Astrocyte (in vitro differentiated cells and primary cell): ENCODE results near the gene MAPK8IP1. TPM values are rescaled to one million over a fixed set of nuclear protein-coding genes. Genes with fewer than 3 reads are reported as not detected.

ENCODE experiments used
- DNase-seq: peaks from one replicate; pipeline ENCODE4 v3.0.0-alpha.2; 2010; ENCODE audit warnings: low read depth
- FAIRE-seq: peaks from 2 replicates; lab custom pipeline; 2011; peaks lifted over from hg19 to GRCh38; lab: Jason Lieb, UNC
- H2AFZ ChIP-seq: 2 replicates; pipeline ENCODE4 v1.6.0; 2012; ENCODE audit warnings: low read depth, low read length, inconsistent platforms
- H3K27ac ChIP-seq: 2 replicates; pipeline ENCODE4 v1.5.1; 2011; ENCODE audit warnings: low read depth, low read length, inconsistent platforms
- H3K27me3 ChIP-seq: 2 replicates; pipeline ENCODE4 v1.6.0; 2011; ENCODE audit warnings: low read length, inconsistent platforms; ENCODE audit not compliant: insufficient read depth
- H3K36me3 ChIP-seq: 2 replicates; pipeline ENCODE4 v1.5.1; 2011; ENCODE audit warnings: low read length, inconsistent platforms; ENCODE audit not compliant: insufficient read depth
- H3K4me1 ChIP-seq: 2 replicates; pipeline ENCODE4 v1.5.1; 2011; ENCODE audit warnings: low read length, inconsistent platforms; ENCODE audit not compliant: insufficient read depth
- H3K4me2 ChIP-seq: 2 replicates; pipeline ENCODE4 v1.6.0; 2012; ENCODE audit warnings: low read length, inconsistent platforms
- H3K4me3 ChIP-seq: 2 replicates; pipeline ENCODE4 v1.5.1; 2011; ENCODE audit warnings: low read depth, mild to moderate bottlenecking, low read length, inconsistent platforms; ENCODE audit not compliant: insufficient read depth
- H3K79me2 ChIP-seq: 2 replicates; pipeline ENCODE4 v1.6.0; 2012; ENCODE audit warnings: mild to moderate bottlenecking, low read length, inconsistent platforms; ENCODE audit not compliant: insufficient read depth
- H3K9ac ChIP-seq: 2 replicates; pipeline ENCODE4 v1.6.0; 2012; ENCODE audit warnings: mild to moderate bottlenecking, low read length, inconsistent platforms
- H3K9me3 ChIP-seq: 2 replicates; pipeline ENCODE4 v1.5.1; 2012; ENCODE audit warnings: low read depth, mild to moderate bottlenecking, low read length, inconsistent platforms; ENCODE audit not compliant: insufficient read depth
- H4K20me1 ChIP-seq: 2 replicates; pipeline ENCODE4 v1.6.0; 2012; ENCODE audit warnings: low read length, inconsistent platforms; ENCODE audit not compliant: insufficient read depth
- H3K27ac Mint-ChIP-seq: one replicate; pipeline ENCODE4 v1.8.0; 2021; ENCODE audit warnings: mild to moderate bottlenecking, mixed read lengths; ENCODE audit not compliant: unreplicated experiment
- H3K27me3 Mint-ChIP-seq: one replicate; pipeline ENCODE4 v1.8.0; 2021; ENCODE audit warnings: low read depth, mixed read lengths; ENCODE audit not compliant: unreplicated experiment
- H3K36me3 Mint-ChIP-seq: one replicate; pipeline ENCODE4 v1.8.0; 2021; ENCODE audit warnings: low read depth, mixed read lengths; ENCODE audit not compliant: unreplicated experiment
- H3K4me1 Mint-ChIP-seq: one replicate; pipeline ENCODE4 v1.8.0; 2021; ENCODE audit warnings: low read depth, mixed read lengths; ENCODE audit not compliant: unreplicated experiment
- H3K4me3 Mint-ChIP-seq: one replicate; pipeline ENCODE4 v1.8.0; 2021; ENCODE audit warnings: mild to moderate bottlenecking, moderate library complexity, mixed read lengths; ENCODE audit not compliant: unreplicated experiment
- H3K9me3 Mint-ChIP-seq: one replicate; pipeline ENCODE4 v1.8.0; 2021; ENCODE audit warnings: mild to moderate bottlenecking, mixed read lengths; ENCODE audit not compliant: unreplicated experiment
- CTCF ChIP-seq: IDR thresholded peaks from 2 replicates; pipeline ENCODE4 v1.5.1; 2011; ENCODE audit warnings: low read depth, mild to moderate bottlenecking, inconsistent platforms, low read length, moderate library complexity; ENCODE audit not compliant: insufficient read depth
- EZH2 ChIP-seq: IDR thresholded peaks from 2 replicates; pipeline ENCODE4 v1.6.1; 2012; ENCODE audit warnings: mild to moderate bottlenecking, low read length, inconsistent platforms; ENCODE audit not compliant: insufficient read depth
- total RNA-seq: library from RNA; stranded (reverse); gene quantifications from 2 replicates; pipeline ENCODE4 v1.2.1, GENCODE V29; 2021

MAPK8IP1 gene
- total RNA-seq, 1 donor from 2014 or later: 14.7 TPM

GRCh38 chr11:45930951-45931570 lies 45.6 kb downstream of the MAPK8IP1 start:
- H3K4me3 Mint-ChIP-seq: no peak overlapping the region
- peaks cover 16% of the 10 kb centered on the region for H3K4me1 Mint-ChIP-seq
- Histone ChIP-seq H3K4me3 (no peak overlapping the region), H3K9me3 (no peaks in the 10 kb centered on the region), H3K27me3 (no peaks in the 10 kb centered on the region), H4K20me1 (peaks cover 4% of the 10 kb centered on the region), H2AFZ (no peak overlapping the region), H3K9ac (no peak overlapping the region), H3K27ac (no peak overlapping the region), H3K4me2 (no peak overlapping the region), H3K36me3 (peaks cover 14% of the 10 kb centered on the region), H3K4me1 (no peaks in the 10 kb centered on the region), H3K79me2 (no peaks in the 10 kb centered on the region)
- H3K27ac Mint-ChIP-seq: peak overlapping the region; percentile 47
- peaks cover 15% of the 10 kb centered on the region for H3K36me3 Mint-ChIP-seq
- H3K9me3 Mint-ChIP-seq: no peaks in the 10 kb centered on the region
- DNase-seq (no peak), FAIRE-seq (no peak)
- H3K27me3 Mint-ChIP-seq: no peaks in the 10 kb centered on the region
- TF ChIP-seq CTCF (no peak), EZH2 (no peak)

GRCh38 chr11:45931739-45932138 lies 46.3 kb downstream of the MAPK8IP1 start:
- H3K27me3 Mint-ChIP-seq: no peaks in the 10 kb centered on the region
- H3K9me3 Mint-ChIP-seq: no peaks in the 10 kb centered on the region
- Histone ChIP-seq H3K79me2 (no peaks in the 10 kb centered on the region), H3K27ac (no peak overlapping the region), H4K20me1 (peaks cover 4% of the 10 kb centered on the region), H3K4me3 (no peak overlapping the region), H3K36me3 (peaks cover 14% of the 10 kb centered on the region), H3K9me3 (no peaks in the 10 kb centered on the region), H3K27me3 (no peaks in the 10 kb centered on the region), H3K9ac (no peak overlapping the region), H3K4me1 (no peaks in the 10 kb centered on the region), H3K4me2 (no peak overlapping the region), H2AFZ (no peak overlapping the region)
- TF ChIP-seq CTCF (no peak), EZH2 (no peak)
- FAIRE-seq (no peak), DNase-seq (no peak)
- no peak overlapping the region for H3K4me3 Mint-ChIP-seq
- H3K36me3 Mint-ChIP-seq: peaks cover 15% of the 10 kb centered on the region
- peaks cover 20% of the 10 kb centered on the region for H3K4me1 Mint-ChIP-seq
- H3K27ac Mint-ChIP-seq: no peak overlapping the region

- DNase-seq (no peak), FAIRE-seq (no peak)
- no peak overlapping the region for H3K27ac Mint-ChIP-seq
- H2AFZ ChIP-seq: no peak overlapping the region
- H3K4me3 Mint-ChIP-seq: no peak overlapping the region
- no peak overlapping the region for H3K4me2 ChIP-seq
- TF ChIP-seq EZH2 (no peak), CTCF (no peak)
- H3K4me3 ChIP-seq: no peak overlapping the region
- H4K20me1 ChIP-seq: peaks cover 4% of the 10 kb centered on the region
- H3K79me2 ChIP-seq: no peaks in the 10 kb centered on the region
- H3K36me3 ChIP-seq: peaks cover 14% of the 10 kb centered on the region
- H3K9ac ChIP-seq: no peak overlapping the region
- no peaks in the 10 kb centered on the region for H3K27me3 ChIP-seq
- no peaks in the 10 kb centered on the region for H3K27me3 Mint-ChIP-seq
- no peaks in the 10 kb centered on the region for H3K4me1 ChIP-seq
- no peak overlapping the region for H3K27ac ChIP-seq
- H3K36me3 Mint-ChIP-seq: peaks cover 15% of the 10 kb centered on the region
- no peaks in the 10 kb centered on the region for H3K9me3 Mint-ChIP-seq
- no peaks in the 10 kb centered on the region for H3K9me3 ChIP-seq
- peaks cover 21% of the 10 kb centered on the region for H3K4me1 Mint-ChIP-seq
Observed at GRCh38 chr11:45932217-45932616, 46.8 kb downstream of the MAPK8IP1 start.
